Dermis microvascular lymphatic vessel endothelial cell (primary cell): ENCODE measurements around the gene RGS12. TPM values are rescaled to one million over a fixed set of nuclear protein-coding genes. Genes with fewer than 3 reads are reported as not detected.

Experiments
- total RNA-seq: library from RNA; depleted of rRNA; stranded (reverse); fragments of >200 nt; gene quantifications from 2 replicates; pipeline ENCODE4 v1.2.1, GENCODE V29; 2014

RGS12 gene
- total RNA-seq, 1 donor from 2014 or later, result 30.7 TPM

Other genes starting within 250 kb of the RGS12 start
- not detected in 2 replicates for gene HTT-AS, start 218.5 kb upstream of the RGS12 start, total RNA-seq
- 26.2 and 71.8 TPM in 2 replicates for gene HTT, start 218.3 kb upstream of the RGS12 start, total RNA-seq
- gene MSANTD1, start 43.9 kb upstream of the RGS12 start, total RNA-seq, result 0.13 and 0.26 TPM in 2 replicates
- gene HGFAC, start 148.9 kb downstream of the RGS12 start, total RNA-seq, result under 0.01 and 0.13 TPM in 2 replicates
- gene DOK7, start 170.3 kb downstream of the RGS12 start, total RNA-seq, result under 0.01 TPM in 1 of 2 replicates, not detected in the other
- gene LRPAP1, start 239.4 kb downstream of the RGS12 start, total RNA-seq, result 30.4 and 74.0 TPM in 2 replicates